ENCODE measurements around the gene DMWD. TPM values are rescaled to one million over a fixed set of nuclear protein-coding genes. Genes with fewer than 3 reads are reported as not detected.

Gene DMWD
- total RNA-seq, 1 experiment from 2014 or later, result 64.6 TPM

DNA sequence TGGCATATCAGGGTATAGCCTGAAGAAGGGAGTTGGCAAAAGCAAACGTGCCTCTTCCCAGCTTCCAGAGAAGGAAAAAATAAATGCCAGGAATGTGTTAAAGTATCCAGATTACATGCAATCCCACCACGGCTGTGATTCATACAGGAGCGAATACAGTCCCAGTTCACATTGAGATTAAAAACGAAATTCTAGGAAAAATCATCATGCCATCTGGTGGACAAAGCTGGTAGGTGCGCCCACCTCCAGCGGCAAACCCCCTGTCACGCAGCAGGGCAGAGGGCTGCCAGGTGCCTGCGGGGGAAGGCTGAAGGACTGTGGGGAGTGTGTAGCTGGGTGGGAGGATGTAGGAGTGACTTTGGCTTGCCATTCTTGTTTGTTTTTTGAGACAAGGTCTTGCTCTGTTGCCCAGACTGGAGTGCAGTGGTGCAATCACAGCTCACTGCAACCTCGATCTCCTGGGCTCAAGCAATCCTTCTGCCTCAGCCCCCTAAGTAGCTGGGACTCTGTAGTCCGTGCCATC, 6.4 kb upstream of the DMWD start:
- CTCF ChIA-PET, result interaction anchor here (0.6 to 1.4 kb wide), 5 partner anchors 17 to 30 kb away, joined by 3 to 10 read pairs (median 3); partner anchors contain the start of genes DMPK and SIX5
- Histone ChIP-seq H3K27me3 (ENCODE audit: control insufficient read depth, insufficient read depth, low read length) (no peaks in the 10 kb centered on the region), H3K9me3 (ENCODE audit: control insufficient read depth, insufficient read depth, low read depth, low read length) (no peaks in the 10 kb centered on the region), H3K4me3 (ENCODE audit: low read depth in 2 of 2, low read length in 2 of 2) (no peak overlapping the region), H3K27ac (ENCODE audit: low read length) (no peak overlapping the region), H3K4me1 (ENCODE audit: control insufficient read depth, insufficient read depth, low read length) (peaks cover 4% of the 10 kb centered on the region; the same call in 1 of the 2 replicates), H3K36me3 (ENCODE audit: control insufficient read depth, insufficient read depth, low read length) (no peaks in the 10 kb centered on the region)
- ATAC-seq (peak; percentile 82), DNase-seq (ENCODE audit: low read depth, low spot score) (no peak)
- BruUV-seq (replicated peaks), result no TSS peak
- TF ChIP-seq TCF7L2 (IDR thresholded peaks at IDR 0.05; ENCODE audit: low read depth, low read length) (no peak), CTCF (IDR thresholded peaks at IDR 0.05) (peak; percentile 82)
- intact Hi-C loops (cut with micrococcal nuclease; ENCODE audit: unreplicated experiment) (no loop called here), in situ Hi-C loops (cut with HindIII; ENCODE audit: low pct_unique_long_range_greater_than_20kb, low sequenced_read_pairs) (no loop called here)
- POLR2A ChIA-PET, result no interaction called here

GRCh38 chr19:45794627-45795026, 2.0 kb upstream of the DMWD start:
- ChIA-PET POLR2A (interaction anchor here (0.6 kb wide), 1 partner anchor 155 kb away, joined by 4 read pairs; no protein-coding TSS in a partner anchor), CTCF (no interaction called here)
- in situ Hi-C loops (cut with HindIII; ENCODE audit: low pct_unique_long_range_greater_than_20kb, low sequenced_read_pairs), result no loop called here
- TF ChIP-seq CTCF (IDR thresholded peaks at IDR 0.05) (no peak), REST (IDR thresholded peaks at IDR 0.05; ENCODE audit: insufficient read depth in 1 of 2, low read depth in 2 of 2, low read length in 1 of 2) (no peak), TCF7L2 (IDR thresholded peaks at IDR 0.05; ENCODE audit: low read depth, low read length) (no peak), SIN3A (IDR thresholded peaks at IDR 0.05; ENCODE audit: borderline replicate concordance, insufficient read depth, low read depth, low read length) (no peak), POLR2AphosphoS5 (IDR thresholded peaks at IDR 0.05; ENCODE audit: low read depth, low read length) (no peak)
- no peak overlapping the region for H3K27ac ChIP-seq (ENCODE audit: low read length)
- no peak for ATAC-seq
- H3K36me3 ChIP-seq (ENCODE audit: control insufficient read depth, insufficient read depth, low read length), result no peaks in the 10 kb centered on the region; the same call in 1 of the 2 replicates
- intact Hi-C loops (cut with micrococcal nuclease; ENCODE audit: unreplicated experiment), result no loop called here
- no peaks in the 10 kb centered on the region for H3K27me3 ChIP-seq (ENCODE audit: control insufficient read depth, insufficient read depth, low read length)
- no peak for DNase-seq (ENCODE audit: low read depth, low spot score)
- peaks cover 4% of the 10 kb centered on the region; the same call in 1 of the 2 replicates for H3K4me1 ChIP-seq (ENCODE audit: control insufficient read depth, insufficient read depth, low read length)
- BruUV-seq (replicated peaks), result no TSS peak
- H3K4me3 ChIP-seq (ENCODE audit: low read depth in 2 of 2, low read length in 2 of 2), result no peak overlapping the region
- no peaks in the 10 kb centered on the region for H3K9me3 ChIP-seq (ENCODE audit: control insufficient read depth, insufficient read depth, low read depth, low read length)
